GM19099 (cell line): ENCODE results near the gene IQCF5.

ENCODE experiments used
- POLR2A ChIP-seq: IDR thresholded peaks from 3 replicates; pipeline ENCODE4 v1.6.1; 2011; ENCODE audit warnings: low read depth; ENCODE audit not compliant: insufficient read length; ENCODE audit errors: extremely low read depth

IQCF5 gene

DNA sequence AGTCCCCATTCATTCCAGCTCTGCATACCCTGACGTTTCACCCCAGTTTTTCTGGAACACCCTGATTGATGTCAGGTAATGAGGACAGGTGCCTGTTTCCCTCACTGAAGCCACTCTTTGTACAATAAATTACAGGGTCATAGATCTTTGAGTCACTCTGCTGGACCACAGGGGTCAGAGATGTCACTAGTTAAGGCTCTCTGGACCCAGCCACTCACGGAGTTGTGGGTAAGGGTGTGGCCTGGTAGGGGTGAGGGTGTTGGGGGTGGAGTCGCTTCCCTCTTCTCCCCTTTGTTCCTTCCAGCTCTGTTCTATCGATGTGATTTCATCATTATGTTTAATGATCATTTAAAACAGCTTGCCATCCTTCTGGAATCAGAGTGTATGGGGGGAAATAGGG, 512 bp downstream of the IQCF5 start:
- TF ChIP-seq POLR2A = no peak

- no peak for TF ChIP-seq POLR2A
Measured at GRCh38 chr3:51874411-51874810, 990 bp downstream of the IQCF5 start.

GRCh38 chr3:51873876-51874275, 1.5 kb downstream of the IQCF5 start:
- no peak for TF ChIP-seq POLR2A

DNA sequence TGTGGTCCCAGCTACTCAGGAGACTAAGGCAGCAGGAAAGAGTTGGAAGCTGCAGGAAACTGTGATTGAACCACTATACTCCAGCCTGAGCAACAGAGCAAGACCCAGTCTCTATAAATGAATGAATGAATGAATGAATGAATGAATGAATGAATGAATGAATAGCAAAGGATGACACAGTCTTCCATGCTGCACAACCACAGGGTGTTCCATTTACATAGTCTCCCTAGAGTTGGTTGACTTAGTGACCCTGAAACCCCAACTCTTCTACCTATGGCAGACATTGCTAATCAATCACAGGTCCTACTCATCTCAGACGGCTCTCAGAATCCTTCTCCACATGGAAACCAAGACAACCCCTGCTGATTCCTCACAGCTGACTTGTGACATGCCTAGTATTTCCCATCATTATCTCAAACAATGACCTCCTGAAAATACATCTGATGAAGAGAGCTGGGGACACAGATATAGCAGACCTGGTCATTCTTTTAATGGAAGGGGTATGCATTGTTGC, 2.1 kb downstream of the IQCF5 start:
- no peak for TF ChIP-seq POLR2A

DNA sequence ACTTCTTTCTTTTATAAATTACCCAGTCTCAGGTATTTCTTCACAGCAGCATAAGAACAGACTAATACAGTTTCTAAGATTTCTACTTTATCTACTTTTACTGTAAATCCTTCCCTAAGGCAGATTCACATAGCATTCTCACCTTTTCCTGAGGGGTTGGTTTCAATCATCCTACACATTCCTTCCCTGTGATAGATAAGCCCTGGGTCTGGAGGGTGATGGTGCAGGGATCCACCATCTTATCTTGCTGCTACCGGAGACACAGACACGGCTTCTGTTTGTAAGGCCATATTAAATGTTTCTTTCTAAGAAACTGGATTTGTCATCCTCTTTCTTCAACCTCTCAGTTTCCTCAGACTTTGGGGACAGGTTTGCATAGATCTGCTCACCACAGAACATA, 6.1 kb downstream of the IQCF5 start:
- TF ChIP-seq POLR2A = no peak

DNA sequence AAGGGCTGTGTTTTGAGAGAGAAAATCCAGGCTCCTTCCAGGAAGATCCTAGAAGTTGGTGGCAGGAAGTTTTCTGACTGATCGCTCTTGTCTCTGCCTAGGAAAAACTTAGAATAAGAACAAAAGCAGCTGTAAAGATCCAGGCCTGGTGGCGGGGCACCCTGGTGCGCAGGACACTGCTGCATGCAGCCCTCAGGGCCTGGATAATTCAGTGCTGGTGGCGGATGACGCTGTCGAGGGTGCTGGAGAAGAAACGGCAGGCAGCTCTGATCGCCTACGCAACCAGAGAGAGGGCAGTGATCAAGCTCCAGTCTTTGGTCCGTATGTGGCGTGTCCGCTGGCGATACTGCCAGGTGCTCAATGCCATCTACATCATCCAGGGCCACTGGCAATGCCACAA, 12.5 kb downstream of the IQCF5 start:
- no peak for TF ChIP-seq POLR2A

DNA sequence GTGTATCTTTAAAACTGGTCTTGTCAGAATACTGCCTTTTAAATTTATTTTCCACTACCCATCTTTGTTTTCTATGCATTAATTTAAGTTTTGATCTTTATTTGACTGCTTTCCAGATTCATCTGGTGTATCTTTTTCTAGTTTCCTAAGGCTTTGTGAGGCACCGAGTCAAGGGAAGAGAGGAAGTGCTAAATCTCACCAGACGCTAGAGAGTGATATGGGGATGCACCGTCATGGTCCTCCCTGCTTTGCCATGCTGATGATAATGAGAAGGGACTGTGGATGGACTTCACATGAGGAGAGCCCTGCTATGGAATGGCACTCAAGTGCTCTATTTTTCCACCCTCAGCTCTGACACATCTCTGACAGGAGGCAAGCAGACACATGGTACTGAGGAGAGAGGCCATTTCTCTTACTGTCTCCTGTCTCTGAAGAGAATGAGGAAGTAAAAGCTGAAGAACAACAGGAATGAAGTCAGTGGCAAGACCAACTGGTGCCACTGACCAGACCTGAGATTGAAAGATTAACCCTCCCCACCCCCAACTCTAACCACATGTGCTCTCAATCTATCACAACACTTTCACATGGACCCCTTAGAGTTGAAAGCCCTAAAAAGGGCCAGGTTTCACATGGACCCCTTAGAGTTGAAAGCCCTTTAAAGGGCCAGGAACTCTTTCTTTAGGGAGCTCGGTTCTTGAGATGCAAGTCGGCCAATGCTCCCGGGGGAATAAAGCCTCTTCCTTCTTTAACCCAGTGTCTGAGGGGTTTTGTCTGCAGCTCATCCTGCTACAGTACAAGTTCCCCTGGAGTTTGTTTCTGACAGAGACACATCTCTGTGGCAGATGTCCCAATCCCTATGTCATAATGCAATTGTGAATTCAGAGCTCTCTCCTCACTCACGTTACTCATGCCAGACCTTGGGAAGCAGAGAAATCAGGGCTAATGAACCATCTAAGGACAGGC, 14.4 kb downstream of the IQCF5 start, which contains the start of gene IQCF2:
Gene IQCF2, plus strand, starts transcription at position 913 of the 963 bp plus-strand sequence. CDS start 52 bp downstream, outside the sequence.
- TF ChIP-seq POLR2A = no peak

DNA sequence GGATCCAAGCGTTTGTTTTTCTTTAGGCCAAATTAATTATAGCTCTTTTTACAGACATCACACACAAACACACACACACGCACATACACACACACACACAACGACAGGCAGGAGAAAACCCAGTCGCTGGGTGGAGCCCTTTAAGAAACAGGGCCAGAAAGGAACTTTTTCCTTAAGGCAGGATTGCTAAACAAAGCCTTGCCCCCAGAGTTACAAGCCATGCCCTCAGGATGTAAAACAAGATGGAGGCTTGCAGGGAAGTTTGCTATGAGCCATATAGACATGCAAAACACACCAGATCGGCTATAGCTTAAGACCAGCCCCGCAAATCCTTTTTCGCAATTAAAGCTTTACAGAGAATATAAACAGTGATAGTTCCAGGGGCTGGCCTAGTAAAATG, 30.3 kb downstream of the IQCF5 start:
- TF ChIP-seq POLR2A = no peak

DNA sequence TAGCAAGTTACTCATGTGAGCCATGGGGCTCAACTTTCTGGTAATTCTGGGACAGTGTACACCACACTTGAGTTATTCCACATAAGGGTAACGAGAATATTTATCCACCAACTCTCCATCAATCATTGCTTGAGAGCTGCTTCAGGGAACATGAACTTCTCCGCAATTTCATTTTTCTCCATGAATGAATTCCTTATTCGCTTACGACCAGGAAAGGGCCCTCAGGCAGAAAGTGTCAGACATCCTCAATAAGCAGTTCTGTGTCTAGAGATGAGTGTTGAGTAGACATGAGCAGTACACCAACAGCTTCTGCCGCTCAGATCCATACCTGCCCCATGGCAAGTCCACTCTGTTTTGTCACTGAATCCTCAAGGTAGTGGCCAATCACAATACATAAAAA, 38.8 kb downstream of the IQCF5 start:
- TF ChIP-seq POLR2A = no peak

DNA sequence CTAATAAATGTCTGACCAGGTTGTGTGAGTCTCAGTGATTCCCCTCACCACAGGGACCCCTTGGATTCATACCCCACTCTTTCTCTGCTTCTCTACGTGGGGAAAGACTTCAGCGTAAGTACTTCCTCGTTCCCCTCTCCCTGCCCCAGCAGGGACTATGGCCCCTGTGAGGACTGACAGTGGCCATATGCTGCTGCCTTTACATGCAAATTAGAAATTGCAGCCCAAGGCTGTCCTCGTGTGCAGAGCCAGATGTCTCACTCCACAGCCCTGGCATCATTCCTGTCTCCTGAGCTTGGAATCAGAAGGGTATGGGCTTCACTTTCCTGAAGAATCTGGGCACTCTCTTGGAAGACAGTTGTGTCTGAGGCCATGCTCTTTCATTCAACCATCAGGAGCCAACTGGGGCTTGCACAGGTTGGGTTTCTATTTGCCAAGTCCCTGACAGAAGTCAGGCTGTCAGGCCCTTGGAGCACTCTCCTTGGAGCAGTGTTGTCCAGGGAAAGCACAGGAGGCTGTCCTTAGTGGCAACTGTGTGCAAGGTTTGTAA, 44.5 kb downstream of the IQCF5 start:
- TF ChIP-seq POLR2A = no peak

GRCh38 chr3:51830345-51830744, 45.1 kb downstream of the IQCF5 start:
- TF ChIP-seq POLR2A = no peak

DNA sequence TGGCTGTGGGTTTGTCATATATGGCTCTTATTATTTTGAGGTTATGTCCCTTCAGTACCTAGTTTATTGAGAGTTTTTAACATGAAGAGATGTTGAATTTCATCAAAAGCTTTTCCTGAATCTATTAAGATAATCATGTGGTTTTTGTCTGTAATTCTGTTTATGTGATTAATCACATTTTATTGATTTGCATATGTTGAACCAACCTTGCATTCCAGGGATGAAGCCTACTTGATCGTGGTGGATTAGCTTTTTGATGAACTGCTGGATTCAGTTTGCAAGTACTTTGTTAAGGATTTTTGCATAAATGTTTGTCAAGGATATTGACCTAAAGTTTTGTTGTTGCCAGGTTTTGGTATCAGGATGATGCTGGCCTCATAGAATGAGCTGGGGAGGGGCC, 47.1 kb downstream of the IQCF5 start:
- no peak for TF ChIP-seq POLR2A
